Left hindlimb (tissue), 1 donor: Measurements from ENCODE around the gene PEX7.
"Not testable (repeated sequence)": the region's sequence is repeated elsewhere in the genome, so short reads cannot be mapped to it uniquely, and the experiment has no call there.

ENCODE experiments used
- DNase-seq: peaks from one replicate; pipeline ENCODE4 v3.0.0-alpha.2; 2018

Gene PEX7

GRCh38 chr6:136918706-136919105 is 96.3 kb downstream of the PEX7 start:
- DNase-seq = no peak

- DNase-seq = no peak
Observed at GRCh38 chr6:136920216-136920615, 97.8 kb downstream of the PEX7 start.

- no peak for DNase-seq
Observed at GRCh38 chr6:136920671-136921380, 98.4 kb downstream of the PEX7 start.

DNA sequence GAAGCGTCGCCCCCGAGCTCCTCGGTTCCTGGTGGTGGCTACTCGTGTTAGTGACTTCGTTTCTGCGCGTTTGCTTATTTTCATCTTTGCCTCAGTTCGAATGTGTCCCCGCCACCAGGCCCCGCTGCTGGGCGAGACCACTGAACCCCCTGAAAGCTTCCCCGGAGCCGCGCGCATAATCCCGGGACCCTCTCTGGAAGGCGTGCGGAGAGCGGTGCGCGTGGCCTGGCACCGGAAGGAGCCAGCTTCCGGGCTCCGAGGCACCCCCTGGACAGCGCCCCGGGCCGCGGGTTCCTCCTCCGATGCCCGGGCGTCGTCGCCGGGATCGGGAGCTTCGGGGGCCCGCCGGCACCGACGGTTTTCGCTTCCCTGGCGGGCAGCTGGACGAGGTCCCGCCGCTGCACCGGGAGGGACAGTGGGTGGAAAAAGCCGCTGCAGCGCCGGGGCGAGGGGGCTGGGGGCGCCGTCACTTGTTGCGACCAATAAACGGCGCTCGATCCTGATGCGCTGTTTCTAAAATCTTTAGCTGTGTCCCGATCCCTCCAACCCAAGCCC is 99.1 kb downstream of the PEX7 start:
- no peak for DNase-seq

DNA sequence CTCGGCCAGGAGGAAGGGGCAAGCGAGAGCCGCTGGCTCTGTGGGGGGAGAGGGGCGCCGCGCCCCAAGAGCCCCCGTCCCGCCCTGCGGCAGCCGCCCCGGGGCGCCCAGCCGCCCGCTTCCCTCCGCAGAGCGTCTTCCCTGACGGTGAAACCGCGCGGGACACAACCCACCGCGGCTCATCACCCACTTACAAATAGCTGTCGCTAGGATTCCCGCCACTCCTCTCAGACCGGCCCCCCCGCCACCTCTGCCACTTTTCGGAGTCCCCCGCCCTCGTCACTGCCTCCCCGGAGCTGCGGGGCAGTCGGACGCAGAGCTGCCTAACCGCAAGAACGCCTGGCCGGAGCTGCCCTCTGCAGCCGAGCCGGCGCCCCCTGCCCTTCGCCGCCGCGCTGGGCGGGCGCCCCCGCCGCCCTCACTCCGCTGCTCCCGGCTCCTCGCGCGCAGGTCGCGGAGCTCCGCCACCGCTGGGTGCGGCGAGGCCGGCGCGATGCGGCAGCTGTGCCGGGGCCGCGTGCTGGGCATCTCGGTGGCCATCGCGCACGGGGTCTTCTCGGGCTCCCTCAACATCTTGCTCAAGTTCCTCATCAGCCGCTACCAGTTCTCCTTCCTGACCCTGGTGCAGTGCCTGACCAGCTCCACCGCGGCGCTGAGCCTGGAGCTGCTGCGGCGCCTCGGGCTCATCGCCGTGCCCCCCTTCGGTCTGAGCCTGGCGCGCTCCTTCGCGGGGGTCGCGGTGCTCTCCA is 99.7 kb downstream of the PEX7 start, which contains the start of gene SLC35D3:
Gene SLC35D3, plus strand, starts transcription at position 366 of the 749 bp plus-strand sequence. Its CDS starts 128 bp downstream, at position 494.
- DNase-seq = peak; percentile 39

- DNase-seq = no peak
Observed at GRCh38 chr6:136922685-136923006, 100.3 kb downstream of the PEX7 start.

GRCh38 chr6:136923116-136923953 is 100.9 kb downstream of the PEX7 start:
- DNase-seq = no peak

- DNase-seq = no peak
Observed at GRCh38 chr6:136923954-136924673, 101.7 kb downstream of the PEX7 start.

GRCh38 chr6:136926383-136926782 is 104.0 kb downstream of the PEX7 start:
- no peak for DNase-seq

DNA sequence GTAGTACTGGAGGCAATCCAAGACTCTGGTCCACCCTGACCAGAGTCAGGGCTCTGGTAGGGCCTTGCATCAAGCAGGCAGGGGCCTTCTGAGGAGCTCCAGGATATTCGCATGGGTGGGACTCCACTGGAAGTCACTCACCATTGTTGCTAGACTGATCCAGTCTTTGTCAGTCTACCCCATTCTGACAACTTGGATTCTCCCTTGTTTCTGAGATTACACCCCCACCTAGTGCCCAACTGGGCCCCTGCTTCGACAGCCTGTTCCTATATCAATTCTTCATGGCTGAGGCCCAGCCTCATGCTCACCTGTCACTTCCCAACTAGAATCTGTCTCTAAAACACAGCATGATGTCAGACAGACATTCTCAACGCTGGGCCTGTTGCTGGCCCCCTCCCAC is 104.9 kb downstream of the PEX7 start:
- DNase-seq = no peak

- no peak for DNase-seq
Observed at GRCh38 chr6:136930528-136930927, 108.1 kb downstream of the PEX7 start.

DNA sequence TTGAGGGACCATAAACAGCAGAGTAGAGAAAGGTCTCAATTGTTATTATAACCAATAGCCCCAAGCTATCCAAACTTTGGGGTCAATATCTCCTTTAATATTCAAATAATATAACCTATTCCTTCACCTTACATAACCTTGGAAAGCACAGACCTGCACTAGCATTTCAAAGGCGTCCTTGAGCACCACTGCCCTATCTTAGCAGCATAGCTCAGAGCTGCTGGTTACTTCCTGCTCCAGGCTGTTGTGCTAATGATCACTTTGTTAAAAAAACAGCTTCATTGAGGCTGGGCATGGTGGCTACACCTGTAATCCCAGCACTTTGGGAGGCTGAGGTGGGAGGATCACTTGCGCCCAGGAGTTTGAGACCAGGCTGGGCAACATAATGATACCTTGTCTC is 110.2 kb downstream of the PEX7 start:
- DNase-seq = no peak

- no peak for DNase-seq
Observed at GRCh38 chr6:136945072-136945471, 122.7 kb downstream of the PEX7 start.

DNA sequence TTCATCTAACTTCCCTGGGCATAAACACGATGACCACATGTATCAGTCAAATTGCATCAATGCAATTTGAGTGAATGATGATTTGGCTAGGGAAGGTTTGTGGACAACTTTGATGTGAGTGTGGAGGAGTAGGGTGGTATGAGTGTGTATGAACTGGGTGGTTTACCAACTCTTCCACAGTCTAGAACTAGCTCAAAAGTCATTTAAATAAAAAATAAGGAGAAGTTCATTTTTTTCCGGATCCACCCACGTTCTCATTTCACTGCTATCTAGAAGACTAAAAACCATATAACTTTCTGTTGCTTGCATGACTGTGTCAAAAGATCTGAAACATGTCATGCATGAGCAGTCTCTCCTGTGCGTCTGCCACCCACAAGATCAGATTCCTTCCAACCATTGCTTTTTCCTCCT is 123.3 kb downstream of the PEX7 start:
- no peak for DNase-seq

DNA sequence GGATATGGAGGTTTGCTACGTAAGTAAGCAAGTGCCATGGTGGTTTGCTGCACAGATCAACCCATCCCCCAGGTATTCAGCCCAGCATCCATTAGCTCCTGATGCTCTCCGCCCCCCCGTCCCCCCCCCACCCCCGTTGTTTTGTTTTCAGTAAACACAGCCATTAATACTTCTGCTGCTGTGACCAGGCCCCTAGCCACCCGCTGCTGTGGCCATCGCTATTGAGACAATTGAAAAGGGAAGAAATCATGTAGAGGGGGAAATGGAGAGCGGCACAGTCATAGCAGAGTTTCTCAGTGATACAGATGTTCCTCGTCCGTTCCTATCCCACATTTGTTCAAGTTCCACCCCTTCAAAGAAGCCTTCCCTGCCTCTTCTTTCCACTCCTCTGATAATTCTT is 124.6 kb downstream of the PEX7 start:
- no peak for DNase-seq

DNA sequence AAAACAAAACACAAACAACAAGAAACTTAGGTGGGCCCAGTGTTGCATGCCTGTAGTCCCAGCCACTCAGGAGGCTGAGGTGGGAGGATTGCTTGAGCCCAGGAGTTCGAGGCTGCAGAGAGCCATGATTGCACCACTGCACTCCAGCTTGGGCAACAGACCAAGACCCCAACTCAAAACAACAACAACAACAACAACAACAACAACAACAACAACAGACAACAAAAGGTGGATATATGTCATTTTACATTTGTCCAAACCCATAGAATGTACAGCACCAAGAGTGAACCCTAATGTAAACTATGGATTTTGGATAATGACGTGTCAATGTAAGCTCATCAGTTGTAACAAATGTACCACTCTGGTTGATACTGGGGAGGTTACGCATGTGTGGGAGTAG is 127.6 kb downstream of the PEX7 start:
- DNase-seq = not testable (repeated sequence)

DNA sequence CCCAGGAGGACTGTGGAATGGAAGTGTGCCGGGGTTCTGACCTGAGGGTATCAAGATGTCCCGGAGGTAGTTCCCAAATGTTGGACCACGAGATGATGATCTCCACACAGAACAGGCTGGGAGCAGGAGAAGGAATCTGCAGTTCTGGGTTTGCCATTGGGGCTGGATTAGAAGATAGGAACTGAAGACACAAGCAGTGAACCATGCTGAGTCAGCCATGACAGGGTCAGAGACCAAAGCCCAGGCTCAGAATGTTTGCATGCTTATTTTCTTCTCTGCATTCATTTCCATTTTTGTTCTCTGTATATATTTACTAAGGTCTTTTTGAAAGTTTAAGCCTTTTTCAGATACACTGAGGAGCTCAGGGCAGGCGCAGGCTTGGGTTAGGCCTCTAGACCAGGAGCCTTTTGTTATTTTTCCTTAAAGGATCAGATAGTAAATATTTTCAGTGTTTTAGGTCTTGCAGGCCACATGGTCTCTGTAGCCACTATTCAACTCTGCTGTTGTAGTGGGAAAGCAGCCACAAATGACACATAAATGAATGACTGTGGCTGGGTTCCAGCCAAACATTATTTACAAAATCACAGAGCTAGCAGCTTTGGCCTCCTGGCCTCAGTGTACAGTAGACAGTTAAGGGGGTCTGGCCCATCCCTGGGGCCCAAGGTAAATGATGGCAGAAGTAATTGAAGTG is 128.2 kb downstream of the PEX7 start:
- DNase-seq = no peak

DNA sequence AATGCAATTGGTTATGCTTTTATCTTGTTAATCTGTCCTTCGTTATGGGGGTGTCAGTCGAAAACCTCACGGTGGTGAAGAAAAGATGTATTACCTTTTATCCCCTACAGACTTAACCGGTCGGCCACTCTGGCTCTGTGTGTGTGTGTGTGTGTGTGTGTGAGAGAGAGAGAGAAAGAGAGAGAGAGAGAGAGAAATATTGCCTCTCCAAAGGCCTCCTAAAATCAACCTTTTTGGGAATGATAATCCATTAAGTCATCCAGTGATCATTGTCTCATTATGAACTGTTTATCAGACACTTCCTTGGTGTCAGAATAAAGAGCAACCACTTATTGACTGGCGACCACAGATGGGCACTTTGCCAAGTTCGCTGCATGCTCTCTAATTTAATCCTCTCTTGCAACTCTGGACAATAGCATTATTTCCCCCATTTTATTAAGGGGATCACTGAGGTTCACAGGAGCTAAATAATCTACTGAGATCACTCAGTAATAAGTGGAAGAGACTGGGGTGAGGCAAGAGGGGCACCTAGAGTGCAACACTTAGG is 130.4 kb downstream of the PEX7 start:
- DNase-seq = no peak

DNA sequence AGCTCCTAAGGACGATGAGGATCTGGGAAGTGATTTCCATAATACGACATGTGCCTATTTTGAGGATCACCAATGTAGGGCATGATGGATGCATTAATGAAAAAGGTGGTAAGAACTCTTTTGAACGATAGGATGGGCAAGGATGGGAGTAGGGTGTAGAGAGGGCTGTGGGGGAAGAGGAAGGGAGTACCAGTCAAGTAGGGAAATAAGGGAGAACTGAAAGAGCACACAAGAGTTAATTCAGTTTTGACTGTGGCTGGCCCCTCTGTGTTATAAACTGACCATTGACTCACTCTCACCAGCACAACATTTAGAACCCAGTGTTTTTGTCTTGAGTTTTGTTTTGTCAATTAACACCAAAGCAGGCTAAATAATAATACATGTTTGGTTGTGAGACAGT is 132.7 kb downstream of the PEX7 start:
- DNase-seq = no peak

DNA sequence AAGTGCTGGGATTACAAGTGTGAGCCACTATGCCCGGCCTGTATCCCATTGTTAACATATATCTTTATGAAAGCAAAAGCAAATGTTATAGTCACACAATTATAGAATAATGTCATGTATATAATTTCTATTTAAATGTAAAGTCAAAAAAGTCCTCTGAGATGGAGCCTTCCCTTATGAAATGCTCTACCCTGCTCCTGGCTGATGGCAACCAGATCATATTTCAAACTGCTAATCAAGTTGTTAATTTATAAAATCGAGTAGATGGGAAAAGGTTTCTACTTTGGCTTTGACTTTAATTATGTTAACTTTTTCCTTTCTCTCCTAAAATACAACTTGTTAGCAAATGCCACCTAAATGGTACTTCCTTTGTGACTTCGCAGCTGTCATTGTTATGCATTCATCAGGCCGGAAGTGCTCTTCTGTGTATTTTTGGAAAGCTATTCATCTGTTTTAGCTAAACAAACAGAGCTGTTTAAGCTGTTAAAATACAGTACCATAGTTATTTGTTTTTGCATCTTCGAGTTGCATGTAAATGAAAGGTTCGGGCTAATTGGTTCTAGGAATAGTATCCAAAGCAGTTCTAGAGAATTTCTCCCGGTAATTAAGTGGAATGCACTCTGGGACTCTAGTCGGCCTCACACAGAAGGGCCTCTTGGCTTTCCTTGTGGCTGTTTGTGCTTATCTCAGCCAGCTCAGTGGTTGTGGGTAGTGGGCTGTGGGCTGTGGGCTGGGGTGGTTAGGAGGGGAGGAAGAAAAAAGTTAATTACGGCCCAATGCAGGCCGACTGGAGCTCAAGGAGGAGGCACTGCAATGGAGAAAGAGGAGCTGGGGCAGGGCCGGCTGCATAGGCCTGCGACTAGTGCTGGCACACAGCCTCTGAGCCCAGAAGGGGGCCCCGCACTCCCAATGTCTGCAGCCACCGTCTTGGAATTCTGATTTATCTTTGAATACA is 134.5 kb downstream of the PEX7 start:
- DNase-seq = peak; percentile 60
